Right renal pelvis (tissue), 4 donors: Measurements from ENCODE around the gene CLRN1. TPM values are rescaled to one million over a fixed set of nuclear protein-coding genes. Genes with fewer than 3 reads are reported as not detected.
A peak's percentile ranks its signal among the peaks of the same experiment; 100 is the strongest.

Experiments
- DNase-seq, 4 donors: peaks; one replicate each; pipeline ENCODE4 v3.0.0-alpha.2; 2013; ENCODE audit warnings: low read depth in 4 of 4, low spot score in 3 of 4, missing footprints in 1 of 4
- polyA plus RNA-seq, 4 donors: library from polyadenylated mRNA; unstranded; fragments of 120-200 nt; gene quantifications; one replicate each; pipeline ENCODE4 v1.2.1, GENCODE V29; 2013; ENCODE audit not compliant: insufficient read length in 4 of 4

CLRN1 gene
- polyA plus RNA-seq, 4 donors = not detected

GRCh38 chr3:150878996-150879575 is 93.4 kb downstream of the CLRN1 start:
- DNase-seq = peak in 1 of 4 donors; percentile 31

- DNase-seq = no peak
These were observed 94.2 kb downstream of the CLRN1 start for GRCh38 chr3:150878290-150878689.

GRCh38 chr3:150877303-150877702 is 95.2 kb downstream of the CLRN1 start:
- no peak for DNase-seq

GRCh38 chr3:150876611-150877265 is 95.8 kb downstream of the CLRN1 start:
- DNase-seq = no peak

Other genes with a start within 250 kb of the CLRN1 start
- 10 to 100 TPM; 19.2 to 21.2 (median 19.9) TPM for gene SIAH2, start 209.6 kb downstream of the CLRN1 start, polyA plus RNA-seq
- under 1 TPM in 1 of 4 donors, not detected in 3; 0.06 TPM for gene MINDY4B, start 67.3 kb downstream of the CLRN1 start, polyA plus RNA-seq
- gene MED12L, start 112.9 kb upstream of the CLRN1 start, polyA plus RNA-seq = 1 to 10 TPM; 1.6 to 2.5 (median 2.0) TPM
- under 1 TPM in 3 of 4 donors, not detected in 1; 0.21 to 0.42 (median 0.37) TPM for gene GPR171, start 230.5 kb upstream of the CLRN1 start, polyA plus RNA-seq